Stomach (tissue), 9 donors: Measurements from ENCODE around the gene IFNB1. TPM values are rescaled to one million over a fixed set of nuclear protein-coding genes. Genes with fewer than 3 reads are reported as not detected.

Source experiments
- DNase-seq, 2 donors: peaks; one replicate each; pipeline versions ENCODE4 v3.0.0 to v3.0.0-alpha.2; 2013 to 2019
- H3K27ac ChIP-seq, 5 donors: fragments of 200-600 bp in 4 of 5; sonication (generic) in 4 of 5; one replicate each; pipeline ENCODE4 v1.5.1; 2013 to 2019; ENCODE audit warnings: mild to moderate bottlenecking in 1 of 5, moderate library complexity in 1 of 5
- H3K27me3 ChIP-seq, 3 donors: fragments of 200-600 bp; sonication (generic); one replicate each; pipeline ENCODE4 v1.5.1; 2017 to 2019; ENCODE audit warnings: mixed run types in 1 of 3
- H3K36me3 ChIP-seq, 4 donors: fragments of 200-600 bp; sonication (generic); 1 replicate in 3 of 4; 2 replicates in 1 of 4; pipeline ENCODE4 v1.5.1; 2016 to 2019
- H3K4me1 ChIP-seq, 4 donors: fragments of 200-600 bp; sonication (generic); one replicate each; pipeline ENCODE4 v1.5.1; 2016 to 2019
- H3K4me3 ChIP-seq, 4 donors: fragments of 200-600 bp; sonication (generic) in 3 of 4; one replicate each; pipeline ENCODE4 v1.5.1; 2016 to 2019; ENCODE audit warnings: mild to moderate bottlenecking in 1 of 4
- H3K9me3 ChIP-seq, 4 donors: fragments of 200-600 bp; sonication (generic); one replicate each; pipeline ENCODE4 v1.5.1; 2016 to 2019
- EP300 ChIP-seq: sonication (generic); formaldehyde crosslinking; IDR thresholded peaks from one replicate; pipeline ENCODE4 v1.6.1; 2017; ENCODE audit warnings: antibody characterized with exemption
- POLR2A ChIP-seq, 4 donors: fragments of 450-650 bp; IDR thresholded peaks; one replicate each; pipeline ENCODE4 v1.6.1; 2016; ENCODE audit warnings: antibody characterized with exemption in 4 of 4, control low read depth in 2 of 4, mild to moderate bottlenecking in 1 of 4, moderate library complexity in 1 of 4
- POLR2AphosphoS5 ChIP-seq, 3 donors: sonication (generic); formaldehyde crosslinking; IDR thresholded peaks; one replicate each; pipeline ENCODE4 v1.6.1; 2016; ENCODE audit warnings: antibody characterized with exemption in 3 of 3
- WGBS, 5 donors: extraction: QIAGEN DNeasy Blood & Tissue Kit in 3 of 5; methylation state at CpG; one replicate each; pipeline versions ENCODE4 v1.1.5 to v1.1.7; 2013 to 2018; 5-methylcytosine and 5-hydroxymethylcytosine counted together
- intact Hi-C: fragments of 100-400 bp; cut with DNase I; formaldehyde crosslinking; loops from one replicate; pipeline ENCODE4 v1.15.1; 2023; ENCODE audit warnings: low total_unique reads
- polyA plus RNA-seq, 3 donors: library from polyadenylated mRNA; stranded (reverse); fragments of 200-250 nt; gene quantifications; one replicate each; pipeline ENCODE4 v1.2.3, GENCODE V29; 2013
- total RNA-seq, 5 donors: library from RNA; depleted of rRNA; stranded (reverse); fragments of >200 nt; gene quantifications; one replicate each; pipeline versions ENCODE4 v1.1.0 to v1.2.3, GENCODE V29; 2014 to 2016
- TF ChIP-seq, protein P1 (sequence below), 7 experiments: fragments of 450-650 bp in 4 of 7; fragments of 200-600 bp in 3 of 7; sonication (generic) in 3 of 7; IDR thresholded peaks; one replicate each; pipeline ENCODE4 v1.5.1; 2016 to 2019; ENCODE audit warnings: antibody characterized with exemption in 7 of 7, control low read depth in 2 of 7, mild to moderate bottlenecking in 1 of 7
- donor health status: healthy with polysubstance abuse.
- donor health status: Bipolar disorder and iron deficiency.
- donor health status: healthy.

IFNB1 gene
- total and polyA plus RNA-seq, 8 donors = not detected

GRCh38 chr9:21070906-21071305 is 6.8 kb downstream of the IFNB1 start:
- H3K4me1 ChIP-seq = peaks cover 0 to 13% (median 8%) of the 10 kb centered on the region in 4 donors
- H3K4me3 ChIP-seq = no peak overlapping the region
- DNase-seq = no peak
- TF ChIP-seq POLR2A (IDR thresholded peaks at IDR 0.05) (no peak), EP300 (no peak), POLR2AphosphoS5 (IDR thresholded peaks at IDR 0.05) (no peak)
- TF ChIP-seq, protein P1, sequence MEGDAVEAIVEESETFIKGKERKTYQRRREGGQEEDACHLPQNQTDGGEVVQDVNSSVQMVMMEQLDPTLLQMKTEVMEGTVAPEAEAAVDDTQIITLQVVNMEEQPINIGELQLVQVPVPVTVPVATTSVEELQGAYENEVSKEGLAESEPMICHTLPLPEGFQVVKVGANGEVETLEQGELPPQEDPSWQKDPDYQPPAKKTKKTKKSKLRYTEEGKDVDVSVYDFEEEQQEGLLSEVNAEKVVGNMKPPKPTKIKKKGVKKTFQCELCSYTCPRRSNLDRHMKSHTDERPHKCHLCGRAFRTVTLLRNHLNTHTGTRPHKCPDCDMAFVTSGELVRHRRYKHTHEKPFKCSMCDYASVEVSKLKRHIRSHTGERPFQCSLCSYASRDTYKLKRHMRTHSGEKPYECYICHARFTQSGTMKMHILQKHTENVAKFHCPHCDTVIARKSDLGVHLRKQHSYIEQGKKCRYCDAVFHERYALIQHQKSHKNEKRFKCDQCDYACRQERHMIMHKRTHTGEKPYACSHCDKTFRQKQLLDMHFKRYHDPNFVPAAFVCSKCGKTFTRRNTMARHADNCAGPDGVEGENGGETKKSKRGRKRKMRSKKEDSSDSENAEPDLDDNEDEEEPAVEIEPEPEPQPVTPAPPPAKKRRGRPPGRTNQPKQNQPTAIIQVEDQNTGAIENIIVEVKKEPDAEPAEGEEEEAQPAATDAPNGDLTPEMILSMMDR (IDR thresholded peaks at IDR 0.05) = no peak
- no peaks in the 10 kb centered on the region for H3K9me3 ChIP-seq
- H3K27me3 ChIP-seq = no peaks in the 10 kb centered on the region
- peak overlapping the region in 1 of 5 donors; percentile 61 for H3K27ac ChIP-seq
- intact Hi-C loops = no loop called here
- no peaks in the 10 kb centered on the region for H3K36me3 ChIP-seq

GRCh38 chr9:21070171-21070571 is 7.6 kb downstream of the IFNB1 start:
- 17 to 32% (median 25%) methylated on average over 4 of the region's 4 CpGs for WGBS, 5 donors
- intact Hi-C loops = no loop called here
- Histone ChIP-seq H3K27me3 (no peaks in the 10 kb centered on the region), H3K4me3 (peak overlapping the region in 2 of 4 donors; percentile 8 to 9), H3K27ac (peak overlapping the region in 3 of 5 donors; percentile 47 to 61 (median 47)), H3K4me1 (peaks cover 0 to 13% (median 8%) of the 10 kb centered on the region in 4 donors), H3K36me3 (no peaks in the 10 kb centered on the region), H3K9me3 (no peaks in the 10 kb centered on the region)
- TF ChIP-seq EP300 (no peak), POLR2AphosphoS5 (IDR thresholded peaks at IDR 0.05) (peak in 1 of 3 donors; percentile 58), POLR2A (IDR thresholded peaks at IDR 0.05) (no peak)
- TF ChIP-seq, protein P1 (IDR thresholded peaks at IDR 0.05) = peak in 2 of 7 experiments; percentile 16 to 22
- DNase-seq = peak in 1 of 2 donors; percentile 89

GRCh38 chr9:21060919-21061561 is 16.7 kb downstream of the IFNB1 start:
- TF ChIP-seq EP300 (no peak), POLR2AphosphoS5 (IDR thresholded peaks at IDR 0.05) (no peak), POLR2A (IDR thresholded peaks at IDR 0.05) (no peak)
- TF ChIP-seq, protein P1 (IDR thresholded peaks at IDR 0.05) = no peak
- Histone ChIP-seq H3K27me3 (no peaks in the 10 kb centered on the region), H3K4me3 (no peak overlapping the region), H3K36me3 (no peaks in the 10 kb centered on the region), H3K9me3 (no peaks in the 10 kb centered on the region), H3K4me1 (no peaks in the 10 kb centered on the region), H3K27ac (no peak overlapping the region)
- 57 to 65% (median 64%) methylated on average over 2 of the region's 2 CpGs for WGBS, 5 donors
- peak in 1 of 2 donors; percentile 18 for DNase-seq
- intact Hi-C loops = no loop called here

GRCh38 chr9:21056931-21057330 is 20.8 kb downstream of the IFNB1 start:
- 19 to 48% (median 33%) methylated on average over 1 of the region's 1 CpG for WGBS, 5 donors
- H3K9me3 ChIP-seq = no peaks in the 10 kb centered on the region
- no peaks in the 10 kb centered on the region for H3K36me3 ChIP-seq
- intact Hi-C loops = no loop called here
- TF ChIP-seq EP300 (no peak), POLR2A (IDR thresholded peaks at IDR 0.05) (no peak), POLR2AphosphoS5 (IDR thresholded peaks at IDR 0.05) (no peak)
- TF ChIP-seq, protein P1 (IDR thresholded peaks at IDR 0.05) = no peak
- no peaks in the 10 kb centered on the region for H3K4me1 ChIP-seq
- H3K27me3 ChIP-seq = no peaks in the 10 kb centered on the region
- no peak overlapping the region for H3K4me3 ChIP-seq
- no peak for DNase-seq
- H3K27ac ChIP-seq = no peak overlapping the region
